Measurements from ENCODE around the gene PSENEN.

DNA sequence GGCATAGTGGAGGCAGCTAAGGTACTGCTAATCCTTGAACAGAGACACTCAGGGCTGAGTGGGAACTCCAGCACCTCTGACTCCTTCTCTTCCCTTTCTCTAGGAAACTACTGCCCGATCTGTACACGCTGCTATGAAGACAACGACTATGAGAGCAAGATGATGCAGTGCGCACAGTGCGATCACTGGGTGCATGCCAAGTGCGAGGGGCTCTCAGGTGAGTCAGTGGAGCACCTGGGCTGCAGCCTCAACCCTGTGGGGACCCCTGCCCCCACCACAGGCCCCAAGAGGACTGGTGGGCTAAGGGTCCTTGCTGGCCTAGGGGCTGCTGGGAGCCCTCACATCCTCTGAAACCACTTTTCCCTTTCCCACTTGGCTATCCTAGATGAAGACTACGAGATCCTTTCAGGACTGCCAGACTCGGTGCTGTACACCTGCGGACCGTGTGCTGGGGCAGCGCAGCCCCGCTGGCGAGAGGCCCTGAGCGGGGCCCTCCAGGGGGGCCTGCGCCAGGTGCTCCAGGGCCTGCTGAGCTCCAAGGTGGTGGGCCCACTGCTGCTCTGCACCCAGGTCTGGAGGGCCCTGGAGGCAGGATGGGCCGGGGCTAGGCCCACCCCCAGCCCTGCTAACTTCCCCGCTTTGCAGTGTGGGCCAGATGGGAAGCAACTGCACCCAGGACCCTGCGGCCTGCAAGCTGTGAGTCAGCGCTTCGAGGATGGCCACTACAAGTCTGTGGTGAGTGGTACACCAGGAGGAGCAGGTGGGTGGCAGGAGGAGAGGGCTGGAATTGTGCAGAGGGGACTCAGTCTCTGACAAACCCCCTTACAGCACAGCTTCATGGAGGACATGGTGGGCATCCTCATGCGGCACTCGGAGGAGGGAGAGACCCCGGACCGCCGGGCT, 18.1 kb upstream of the PSENEN start:
- no peak for TF ChIP-seq NANOG (IDR thresholded peaks at IDR 0.05; ENCODE audit: insufficient read depth, low read depth, low read length, poor library complexity, severe bottlenecking)
- TF ChIP-seq, protein P1, sequence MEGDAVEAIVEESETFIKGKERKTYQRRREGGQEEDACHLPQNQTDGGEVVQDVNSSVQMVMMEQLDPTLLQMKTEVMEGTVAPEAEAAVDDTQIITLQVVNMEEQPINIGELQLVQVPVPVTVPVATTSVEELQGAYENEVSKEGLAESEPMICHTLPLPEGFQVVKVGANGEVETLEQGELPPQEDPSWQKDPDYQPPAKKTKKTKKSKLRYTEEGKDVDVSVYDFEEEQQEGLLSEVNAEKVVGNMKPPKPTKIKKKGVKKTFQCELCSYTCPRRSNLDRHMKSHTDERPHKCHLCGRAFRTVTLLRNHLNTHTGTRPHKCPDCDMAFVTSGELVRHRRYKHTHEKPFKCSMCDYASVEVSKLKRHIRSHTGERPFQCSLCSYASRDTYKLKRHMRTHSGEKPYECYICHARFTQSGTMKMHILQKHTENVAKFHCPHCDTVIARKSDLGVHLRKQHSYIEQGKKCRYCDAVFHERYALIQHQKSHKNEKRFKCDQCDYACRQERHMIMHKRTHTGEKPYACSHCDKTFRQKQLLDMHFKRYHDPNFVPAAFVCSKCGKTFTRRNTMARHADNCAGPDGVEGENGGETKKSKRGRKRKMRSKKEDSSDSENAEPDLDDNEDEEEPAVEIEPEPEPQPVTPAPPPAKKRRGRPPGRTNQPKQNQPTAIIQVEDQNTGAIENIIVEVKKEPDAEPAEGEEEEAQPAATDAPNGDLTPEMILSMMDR (IDR thresholded peaks at IDR 0.05; ENCODE audit: control extremely low read depth in 1 of 3, insufficient read depth in 1 of 3, low read depth in 1 of 3, low read length in 3 of 3), result no peak
- TF ChIP-seq POLR2AphosphoS5 (IDR thresholded peaks at IDR 0.05; ENCODE audit: low read depth, low read length), result no peak
- TF ChIP-seq, protein P2, sequence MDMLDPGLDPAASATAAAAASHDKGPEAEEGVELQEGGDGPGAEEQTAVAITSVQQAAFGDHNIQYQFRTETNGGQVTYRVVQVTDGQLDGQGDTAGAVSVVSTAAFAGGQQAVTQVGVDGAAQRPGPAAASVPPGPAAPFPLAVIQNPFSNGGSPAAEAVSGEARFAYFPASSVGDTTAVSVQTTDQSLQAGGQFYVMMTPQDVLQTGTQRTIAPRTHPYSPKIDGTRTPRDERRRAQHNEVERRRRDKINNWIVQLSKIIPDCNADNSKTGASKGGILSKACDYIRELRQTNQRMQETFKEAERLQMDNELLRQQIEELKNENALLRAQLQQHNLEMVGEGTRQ (IDR thresholded peaks at IDR 0.05; ENCODE audit: low read length), result no peak
- TF ChIP-seq JUND (IDR thresholded peaks at IDR 0.05; ENCODE audit: low read length), result no peak
- no peak for TF ChIP-seq SP1 (IDR thresholded peaks at IDR 0.05; ENCODE audit: low read depth, low read length)
- TF ChIP-seq CEBPB (IDR thresholded peaks at IDR 0.05; ENCODE audit: low read depth, low read length), result no peak
- no peak for TF ChIP-seq TEAD4 (IDR thresholded peaks at IDR 0.05; ENCODE audit: low read depth, low read length)
- TF ChIP-seq EP300 (IDR thresholded peaks at IDR 0.05; ENCODE audit: borderline replicate concordance in 1 of 2, low read depth in 2 of 2, low read length in 2 of 2), result no peak
- TF ChIP-seq JUN (IDR thresholded peaks at IDR 0.05; ENCODE audit: low read depth, low read length), result no peak

All from H1 (cell line).